ENCODE data around the gene ODR4.
"Not testable (repeated sequence)": the region's sequence is repeated elsewhere in the genome, so short reads cannot be mapped to it uniquely, and the experiment has no call there.

The ODR4 gene

GRCh38 chr1:186461014-186461413, 85.4 kb downstream of the ODR4 start, which contains the start of gene PDC:
TSS of gene PDC (minus strand) at chr1:186461114. CDS start at chr1:186449459, 11,655 bp downstream.
- no peak within 1 kb of the TSS for H3K4me3 ChIP-seq (ENCODE audit: low read depth in 1 of 2, low read length in 2 of 2)
- H3K9me3 ChIP-seq (ENCODE audit: insufficient read depth, low read length, severe bottlenecking): no peaks in the 10 kb centered on the region
- H4K20me1 ChIP-seq (ENCODE audit: insufficient read depth, low read length): no peaks in the 10 kb centered on the region
- H3K4me2 ChIP-seq (ENCODE audit: insufficient read depth, low read length): no peak within 1 kb of the TSS
- no peak within 1 kb of the TSS for H2AFZ ChIP-seq (ENCODE audit: low read depth, low read length)
- DNase-seq: no peak
- no peaks in the 10 kb centered on the region for H3K79me2 ChIP-seq (ENCODE audit: insufficient read depth, low read length)
- no peak for ATAC-seq (ENCODE audit: insufficient read depth, low read depth)
- TF ChIP-seq CTCF (IDR thresholded peaks at IDR 0.05; ENCODE audit: borderline replicate concordance, extremely low read depth, low read length, poor library complexity, severe bottlenecking): no peak
- no peak for TF ChIP-seq EZH2 (IDR thresholded peaks at IDR 0.05; ENCODE audit: borderline replicate concordance, low read depth, low read length, severe bottlenecking)
- no peaks in the 10 kb centered on the region for H3K36me3 ChIP-seq (ENCODE audit: insufficient read depth, low read length)
- no peak within 1 kb of the TSS for H3K9ac ChIP-seq (ENCODE audit: low read depth, low read length)
- no peak within 1 kb of the TSS for H3K27ac ChIP-seq (ENCODE audit: low read length)
- H3K4me1 ChIP-seq (ENCODE audit: insufficient read depth, low read length): no peaks in the 10 kb centered on the region
- H3K27me3 ChIP-seq (ENCODE audit: insufficient read depth, low read length, poor library complexity): no peaks in the 10 kb centered on the region

GRCh38 chr1:186463511-186463910, 87.9 kb downstream of the ODR4 start:
- H3K27me3 ChIP-seq (ENCODE audit: insufficient read depth, low read length, poor library complexity): no peaks in the 10 kb centered on the region
- DNase-seq: no peak
- no peak overlapping the region for H3K4me2 ChIP-seq (ENCODE audit: insufficient read depth, low read length)
- H3K9me3 ChIP-seq (ENCODE audit: insufficient read depth, low read length, severe bottlenecking): no peaks in the 10 kb centered on the region
- no peaks in the 10 kb centered on the region for H3K79me2 ChIP-seq (ENCODE audit: insufficient read depth, low read length)
- H3K36me3 ChIP-seq (ENCODE audit: insufficient read depth, low read length): no peaks in the 10 kb centered on the region
- no peak for ATAC-seq (ENCODE audit: insufficient read depth, low read depth)
- no peak overlapping the region for H3K9ac ChIP-seq (ENCODE audit: low read depth, low read length)
- H3K4me1 ChIP-seq (ENCODE audit: insufficient read depth, low read length): no peaks in the 10 kb centered on the region
- TF ChIP-seq EZH2 (IDR thresholded peaks at IDR 0.05; ENCODE audit: borderline replicate concordance, low read depth, low read length, severe bottlenecking) (no peak), CTCF (IDR thresholded peaks at IDR 0.05; ENCODE audit: borderline replicate concordance, extremely low read depth, low read length, poor library complexity, severe bottlenecking) (no peak)
- H2AFZ ChIP-seq (ENCODE audit: low read depth, low read length): no peak overlapping the region
- no peak overlapping the region for H3K4me3 ChIP-seq (ENCODE audit: low read depth in 1 of 2, low read length in 2 of 2)
- H3K27ac ChIP-seq (ENCODE audit: low read length): no peak overlapping the region
- no peaks in the 10 kb centered on the region for H4K20me1 ChIP-seq (ENCODE audit: insufficient read depth, low read length)

- no peaks in the 10 kb centered on the region for H3K9me3 ChIP-seq (ENCODE audit: insufficient read depth, low read length, severe bottlenecking)
- TF ChIP-seq CTCF (IDR thresholded peaks at IDR 0.05; ENCODE audit: borderline replicate concordance, extremely low read depth, low read length, poor library complexity, severe bottlenecking) (no peak), EZH2 (IDR thresholded peaks at IDR 0.05; ENCODE audit: borderline replicate concordance, low read depth, low read length, severe bottlenecking) (no peak)
- H3K4me3 ChIP-seq (ENCODE audit: low read depth in 1 of 2, low read length in 2 of 2): no peak overlapping the region
- H3K79me2 ChIP-seq (ENCODE audit: insufficient read depth, low read length): no peaks in the 10 kb centered on the region
- ATAC-seq (ENCODE audit: insufficient read depth, low read depth): no peak
- H3K4me1 ChIP-seq (ENCODE audit: insufficient read depth, low read length): no peaks in the 10 kb centered on the region
- H4K20me1 ChIP-seq (ENCODE audit: insufficient read depth, low read length): no peaks in the 10 kb centered on the region
- H3K27me3 ChIP-seq (ENCODE audit: insufficient read depth, low read length, poor library complexity): no peaks in the 10 kb centered on the region
- DNase-seq: no peak
- no peak overlapping the region for H3K4me2 ChIP-seq (ENCODE audit: insufficient read depth, low read length)
- H3K36me3 ChIP-seq (ENCODE audit: insufficient read depth, low read length): no peaks in the 10 kb centered on the region
- no peak overlapping the region for H3K9ac ChIP-seq (ENCODE audit: low read depth, low read length)
- H3K27ac ChIP-seq (ENCODE audit: low read length): no peak overlapping the region
- H2AFZ ChIP-seq (ENCODE audit: low read depth, low read length): no peak overlapping the region
Observed at GRCh38 chr1:186463926-186464325, 88.3 kb downstream of the ODR4 start.

GRCh38 chr1:186465491-186465890, 89.9 kb downstream of the ODR4 start:
- H3K9ac ChIP-seq (ENCODE audit: low read depth, low read length); H3K27me3 ChIP-seq (ENCODE audit: insufficient read depth, low read length, poor library complexity); H3K36me3 ChIP-seq (ENCODE audit: insufficient read depth, low read length); ATAC-seq (ENCODE audit: insufficient read depth, low read depth); H3K79me2 ChIP-seq (ENCODE audit: insufficient read depth, low read length); H4K20me1 ChIP-seq (ENCODE audit: insufficient read depth, low read length); H3K4me3 ChIP-seq (ENCODE audit: low read depth in 1 of 2, low read length in 2 of 2); DNase-seq; H3K27ac ChIP-seq (ENCODE audit: low read length); H3K4me2 ChIP-seq (ENCODE audit: insufficient read depth, low read length); H3K4me1 ChIP-seq (ENCODE audit: insufficient read depth, low read length); H3K9me3 ChIP-seq (ENCODE audit: insufficient read depth, low read length, severe bottlenecking); H2AFZ ChIP-seq (ENCODE audit: low read depth, low read length): not testable (repeated sequence)

Measured in DND-41 (cell line).